CD4-positive, alpha-beta memory T cell (primary cell): ENCODE data around the gene CBX1. TPM values are rescaled to one million over a fixed set of nuclear protein-coding genes. Genes with fewer than 3 reads are reported as not detected.

Experiments
- CTCF ChIA-PET: fragments of 350-600 bp; sonication (Branson Sonifier 250); formaldehyde crosslinking; loops from one replicate; lab custom pipeline; 2021; ENCODE audit warnings: inconsistent platforms; ENCODE audit not compliant: partially characterized antibody; lab: Charles Lee
- POLR2A ChIA-PET: fragments of 350-600 bp; sonication (Branson Sonifier 250); formaldehyde crosslinking; loops from one replicate; lab custom pipeline; 2021; ENCODE audit not compliant: partially characterized antibody; lab: Charles Lee
- DNase-seq, 5 donors: peaks; one replicate each; pipeline versions ENCODE4 v3.0.0 to v3.0.0-alpha.2; 2020 to 2022; ENCODE audit warnings: mixed read lengths in 1 of 5
- H3K27ac ChIP-seq: one replicate; pipeline ENCODE4 v1.7.0; 2013; ENCODE audit warnings: low read depth, low read length
- H3K27me3 ChIP-seq: 2 replicates; pipeline ENCODE4 v1.7.0; 2013; ENCODE audit warnings: mild to moderate bottlenecking, low read length, moderate library complexity; ENCODE audit not compliant: insufficient read depth
- H3K36me3 ChIP-seq: 2 replicates; pipeline ENCODE4 v1.7.0; 2013; ENCODE audit warnings: mild to moderate bottlenecking, low read length, moderate library complexity; ENCODE audit not compliant: insufficient read depth
- H3K4me1 ChIP-seq: 2 replicates; pipeline ENCODE4 v1.7.0; 2013; ENCODE audit warnings: mild to moderate bottlenecking, low read length, moderate library complexity; ENCODE audit not compliant: insufficient read depth
- H3K4me3 ChIP-seq, 2 donors: one replicate each; pipeline ENCODE4 v1.7.0; 2013; ENCODE audit warnings: low read length in 2 of 2, mild to moderate bottlenecking in 1 of 2
- H3K9me3 ChIP-seq, 2 donors: one replicate each; pipeline ENCODE4 v1.7.0; 2013; ENCODE audit warnings: low read length in 2 of 2, control low read depth in 1 of 2; ENCODE audit not compliant: control insufficient read depth in 1 of 2
- H3K27ac Mint-ChIP-seq, 7 donors: one replicate each; pipeline ENCODE4 v1.8.0; 2020 to 2021; ENCODE audit warnings: mixed read lengths in 7 of 7, mild to moderate bottlenecking in 6 of 7, inconsistent platforms in 3 of 7, moderate library complexity in 3 of 7
- H3K27me3 Mint-ChIP-seq, 2 donors: one replicate each; pipeline ENCODE4 v1.8.0; 2020 to 2021; ENCODE audit warnings: mixed read lengths in 2 of 2
- H3K36me3 Mint-ChIP-seq, 2 donors: one replicate each; pipeline ENCODE4 v1.8.0; 2020 to 2021; ENCODE audit warnings: mixed read lengths in 2 of 2, inconsistent platforms in 1 of 2, mild to moderate bottlenecking in 1 of 2
- H3K4me1 Mint-ChIP-seq, 4 donors: one replicate each; pipeline ENCODE4 v1.8.0; 2020 to 2021; ENCODE audit warnings: mixed read lengths in 4 of 4, mild to moderate bottlenecking in 1 of 4
- H3K4me3 Mint-ChIP-seq, 8 donors: one replicate each; pipeline ENCODE4 v1.8.0; 2020 to 2021; ENCODE audit warnings: mixed read lengths in 8 of 8, mild to moderate bottlenecking in 7 of 8, moderate library complexity in 6 of 8, inconsistent platforms in 3 of 8
- H3K9me3 Mint-ChIP-seq, 8 donors: one replicate each; pipeline ENCODE4 v1.8.0; 2020 to 2021; ENCODE audit warnings: mixed read lengths in 8 of 8, mild to moderate bottlenecking in 5 of 8, inconsistent platforms in 3 of 8, moderate library complexity in 1 of 8
- intact Hi-C: fragments of 100-400 bp; cut with micrococcal nuclease; formaldehyde crosslinking; loops from one replicate; pipeline ENCODE4 v1.15.1; 2023
- polyA plus RNA-seq, 2 donors: library from polyadenylated mRNA; unstranded; fragments of 300-500 nt; fragmentation: Illumina TruSeq; gene quantifications; one replicate each; pipeline ENCODE4 v1.2.3, GENCODE V29; 2021
- total RNA-seq, 2 experiments: library from RNA; stranded (reverse); gene quantifications; one replicate each; pipeline ENCODE4 v1.2.3, GENCODE V29; 2021

The CBX1 gene
- total RNA-seq, result 10 to 100 TPM; 33.9 to 37.1 TPM
- polyA plus RNA-seq, result 10 to 100 TPM; 10.1 to 19.8 TPM

GRCh38 chr17:48101012-48101720 lies at the start of gene CBX1:
Gene CBX1 (minus strand): TSS chr17:48101478. CDS start chr17:48077004, 24,474 bp downstream.
- ChIA-PET POLR2A (interaction anchor here (0.8 to 3.0 kb wide), 6 partner anchors 8 to 130 kb away, joined by 3 to 20 read pairs (median 4); partner anchors contain the start of genes CDK5RAP3, COPZ2 and NFE2L1), CTCF (interaction anchor here (1.0 to 9.1 kb wide), 2 partner anchors 11 to 19 kb away, joined by 6 to 73 read pairs; no protein-coding TSS in a partner anchor)
- Mint-ChIP-seq H3K4me3 (peak within 1 kb of the TSS; percentile 87 to 95 (median 90)), H3K27me3 (no peaks in the 10 kb centered on the region), H3K9me3 (peaks cover 0 to 3% (median 0%) of the 10 kb centered on the region in 8 donors), H3K36me3 (peaks cover 0 to 7% of the 10 kb centered on the region in 2 donors), H3K27ac (peak within 1 kb of the TSS; percentile 74 to 93 (median 88)), H3K4me1 (peaks cover 21 to 49% (median 31%) of the 10 kb centered on the region in 4 donors)
- intact Hi-C loops, result loop anchor here (2.0 to 10.0 kb wide), 2 partner anchors 20 to 344 kb away; no protein-coding TSS in a partner anchor
- H3K9me3 ChIP-seq, result no peaks in the 10 kb centered on the region
- H3K27me3 ChIP-seq, result no peaks in the 10 kb centered on the region
- peak within 1 kb of the TSS; percentile 36 to 76 for H3K4me3 ChIP-seq
- H3K27ac ChIP-seq, result peak within 1 kb of the TSS; percentile 33
- H3K4me1 ChIP-seq, result peaks cover 18% of the 10 kb centered on the region
- DNase-seq, result peak; percentile 93 to 96 (median 93)
- no peaks in the 10 kb centered on the region for H3K36me3 ChIP-seq

GRCh38 chr17:48150597-48151001 lies 49.3 kb upstream of the CBX1 start:
- Mint-ChIP-seq H3K27ac (peak overlapping the region in 1 of 7 donors; percentile 1), H3K36me3 (peaks cover 32 to 59% of the 10 kb centered on the region in 2 donors), H3K4me3 (no peak overlapping the region), H3K27me3 (no peaks in the 10 kb centered on the region), H3K9me3 (no peaks in the 10 kb centered on the region), H3K4me1 (peaks cover 0 to 4% (median 2%) of the 10 kb centered on the region in 4 donors)
- Histone ChIP-seq H3K4me3 (no peak overlapping the region), H3K27ac (no peak overlapping the region), H3K27me3 (no peaks in the 10 kb centered on the region), H3K4me1 (no peaks in the 10 kb centered on the region), H3K36me3 (peaks cover 24% of the 10 kb centered on the region), H3K9me3 (no peaks in the 10 kb centered on the region)
- intact Hi-C loops, result no loop called here
- CTCF ChIA-PET, result interaction anchor here (0.7 kb wide), 1 partner anchor 75 kb away, joined by 3 read pairs; no protein-coding TSS in a partner anchor
- POLR2A ChIA-PET, result no interaction called here
- no peak for DNase-seq

- H3K4me3 ChIP-seq, result no peak overlapping the region
- H3K27me3 Mint-ChIP-seq, result no peaks in the 10 kb centered on the region
- H3K9me3 Mint-ChIP-seq, result no peaks in the 10 kb centered on the region
- ChIA-PET POLR2A (no interaction called here), CTCF (interaction anchor here (0.9 kb wide), 1 partner anchor 62 kb away, joined by 3 read pairs; no protein-coding TSS in a partner anchor)
- peak overlapping the region in 2 of 7 donors; percentile 17 to 68 for H3K27ac Mint-ChIP-seq
- H3K4me1 ChIP-seq, result no peaks in the 10 kb centered on the region
- intact Hi-C loops, result no loop called here
- no peak overlapping the region for H3K27ac ChIP-seq
- H3K9me3 ChIP-seq, result no peaks in the 10 kb centered on the region
- no peak for DNase-seq
- peaks cover 35 to 58% of the 10 kb centered on the region in 2 donors for H3K36me3 Mint-ChIP-seq
- peaks cover 0 to 5% (median 2%) of the 10 kb centered on the region in 4 donors for H3K4me1 Mint-ChIP-seq
- H3K36me3 ChIP-seq, result peaks cover 23% of the 10 kb centered on the region
- H3K4me3 Mint-ChIP-seq, result no peak overlapping the region
- no peaks in the 10 kb centered on the region for H3K27me3 ChIP-seq
Measured at GRCh38 chr17:48149787-48150463, 48.6 kb upstream of the CBX1 start.

GRCh38 chr17:48148854-48149786 lies 47.8 kb upstream of the CBX1 start:
- H3K27me3 ChIP-seq, result no peaks in the 10 kb centered on the region
- H3K36me3 ChIP-seq, result peaks cover 18% of the 10 kb centered on the region
- peaks cover 36 to 58% of the 10 kb centered on the region in 2 donors for H3K36me3 Mint-ChIP-seq
- H3K4me3 Mint-ChIP-seq, result no peak overlapping the region
- H3K9me3 Mint-ChIP-seq, result no peaks in the 10 kb centered on the region
- POLR2A ChIA-PET, result no interaction called here
- H3K4me1 ChIP-seq, result no peaks in the 10 kb centered on the region
- H3K4me3 ChIP-seq, result no peak overlapping the region
- CTCF ChIA-PET, result interaction anchor here (0.9 kb wide), 1 partner anchor 62 kb away, joined by 3 read pairs; no protein-coding TSS in a partner anchor
- no peak for DNase-seq
- no peaks in the 10 kb centered on the region for H3K27me3 Mint-ChIP-seq
- H3K27ac Mint-ChIP-seq, result peak overlapping the region in 4 of 7 donors; percentile 6 to 70 (median 16)
- intact Hi-C loops, result no loop called here
- H3K27ac ChIP-seq, result no peak overlapping the region
- H3K9me3 ChIP-seq, result no peaks in the 10 kb centered on the region
- peaks cover 0 to 4% (median under 1%) of the 10 kb centered on the region in 4 donors for H3K4me1 Mint-ChIP-seq

GRCh38 chr17:48148029-48148770 lies 46.9 kb upstream of the CBX1 start:
- CTCF ChIA-PET, result no interaction called here
- POLR2A ChIA-PET, result no interaction called here
- intact Hi-C loops, result no loop called here

More at GRCh38 chr17:48148029-48148770, 46.9 kb upstream of the CBX1 start:
- H3K9me3 ChIP-seq, result no peaks in the 10 kb centered on the region
- no peaks in the 10 kb centered on the region for H3K27me3 Mint-ChIP-seq
- H3K4me3 ChIP-seq, result no peak overlapping the region
- H3K27ac ChIP-seq, result no peak overlapping the region
- no peaks in the 10 kb centered on the region for H3K9me3 Mint-ChIP-seq
- DNase-seq, result no peak
- H3K4me1 ChIP-seq, result no peaks in the 10 kb centered on the region
- H3K36me3 ChIP-seq, result peaks cover 20% of the 10 kb centered on the region
- H3K27me3 ChIP-seq, result no peaks in the 10 kb centered on the region
- no peak overlapping the region for H3K4me3 Mint-ChIP-seq
- peaks cover 0 to 4% (median under 1%) of the 10 kb centered on the region in 4 donors for H3K4me1 Mint-ChIP-seq
- H3K36me3 Mint-ChIP-seq, result peaks cover 38 to 58% of the 10 kb centered on the region in 2 donors
- H3K27ac Mint-ChIP-seq, result peak overlapping the region in 2 of 7 donors; percentile 70 to 72
